HepG2 (cell line): ENCODE results near the gene ZNHIT6. TPM values are rescaled to one million over a fixed set of nuclear protein-coding genes. Genes with fewer than 3 reads are reported as not detected.

Experiments used
- ATAC-seq: fragments of 200-7000 bp; cut with Tn5 transposase; 3 replicates; pipeline ENCODE4 v1.9.1; 2020; ENCODE audit warnings: mild to moderate bottlenecking, moderate library complexity
- BruUV-seq: library from RNA; stranded (reverse); fragments of 400-500 nt; replicated peaks from 2 replicates; lab custom pipeline; 2021; lab: Mats Ljungman, UMichigan
- CTCF ChIA-PET: fragments of 300-600 bp; formaldehyde crosslinking; extraction: SDS; loops from one replicate; lab custom pipeline; 2021; ENCODE audit warnings: low total read pairs, inconsistent platforms, low intra/inter-chr PET ratio; lab: Yijun Ruan, JAX
- POLR2A ChIA-PET: fragments of 350-600 bp; sonication (Branson Sonifier 250); formaldehyde crosslinking; loops from one replicate; lab custom pipeline; 2020; ENCODE audit warnings: antibody characterized with exemption, inconsistent platforms; lab: Yijun Ruan, JAX
- DNase-seq: peaks from one replicate; pipeline ENCODE4 v3.0.0-alpha.2; 2015; ENCODE audit warnings: low spot score
- FAIRE-seq: peaks from 3 replicates; lab custom pipeline; 2011; peaks lifted over from hg19 to GRCh38; lab: Jason Lieb, UNC
- H2AFZ ChIP-seq: one replicate; pipeline ENCODE4 v1.6.1; 2011; ENCODE audit warnings: low read length, inconsistent platforms
- H3K27ac ChIP-seq: fragments of 300-600 bp; 3 replicates; pipeline ENCODE4 v1.8.0; 2011; ENCODE audit warnings: mixed run types, mild to moderate bottlenecking, mixed read lengths, low read length, inconsistent platforms; ENCODE audit not compliant: insufficient read depth; ENCODE audit errors: extremely low read length
- H3K27me3 ChIP-seq, 2 experiments: fragments of 200-600 bp in 1 of 2; 2 replicates in 1 of 2; 3 replicates in 1 of 2; pipeline versions ENCODE4 v1.6.0 to v1.8.0; 2011; ENCODE audit warnings: low read length in 2 of 2, mild to moderate bottlenecking in 2 of 2, moderate library complexity in 2 of 2, inconsistent platforms in 1 of 2; ENCODE audit not compliant: insufficient read depth in 2 of 2, control insufficient read depth in 1 of 2
- H3K36me3 ChIP-seq, 2 experiments: fragments of 200-600 bp in 1 of 2; replicated peaks in 1 of 2; 2 replicates in 1 of 2; 3 replicates in 1 of 2; pipeline versions ENCODE4 v1.5.1 to v1.8.0; 2011; ENCODE audit warnings: low read length in 2 of 2, inconsistent platforms in 1 of 2; ENCODE audit not compliant: insufficient read depth in 2 of 2, control insufficient read depth in 1 of 2
- H3K4me1 ChIP-seq: 2 replicates; pipeline ENCODE4 v1.5.1; 2012; ENCODE audit warnings: low read length, inconsistent platforms; ENCODE audit not compliant: insufficient read depth
- H3K4me2 ChIP-seq: 2 replicates; pipeline ENCODE4 v1.6.0; 2011; ENCODE audit warnings: low read depth, low read length, inconsistent platforms
- H3K4me3 ChIP-seq, 3 experiments: fragments of 200-600 bp in 1 of 3; sonication (generic), shearing (Covaris generic) in 1 of 3; replicated peaks in 1 of 3; 2 replicates each; pipeline ENCODE4 v1.5.1; 2011 to 2016; ENCODE audit warnings: low read length in 3 of 3, inconsistent platforms in 2 of 3, low read depth in 2 of 3, mild to moderate bottlenecking in 2 of 3, control low read depth in 1 of 3, mixed read lengths in 1 of 3; ENCODE audit not compliant: insufficient read depth in 1 of 3
- H3K79me2 ChIP-seq: one replicate; pipeline ENCODE4 v1.6.1; 2011; ENCODE audit warnings: low read length, inconsistent platforms; ENCODE audit not compliant: insufficient read depth
- H3K9ac ChIP-seq: 2 replicates; pipeline ENCODE4 v1.6.0; 2011; ENCODE audit warnings: mild to moderate bottlenecking, low read depth, low read length, inconsistent platforms; ENCODE audit not compliant: insufficient read depth
- H3K9me3 ChIP-seq: 2 replicates; pipeline ENCODE4 v1.5.1; 2012; ENCODE audit warnings: mild to moderate bottlenecking, low read length
- H4K20me1 ChIP-seq: 2 replicates; pipeline ENCODE4 v1.6.0; 2011; ENCODE audit warnings: inconsistent platforms, mild to moderate bottlenecking, low read length, moderate library complexity; ENCODE audit not compliant: insufficient read depth
- ARID5B ChIP-seq: IDR thresholded peaks from 2 replicates; pipeline ENCODE4 v1.4.0; 2020; ENCODE audit warnings: mild to moderate bottlenecking, missing genetic modification reagents
- ATF3 ChIP-seq: sonication (generic); formaldehyde crosslinking; IDR thresholded peaks from 2 replicates; pipeline ENCODE4 v1.4.0; 2020; ENCODE audit warnings: missing genetic modification reagents
- CBFB ChIP-seq: sonication (generic); formaldehyde crosslinking; IDR thresholded peaks from 2 replicates; pipeline ENCODE4 v1.4.0; 2020; ENCODE audit warnings: missing genetic modification reagents
- CEBPB ChIP-seq: IDR thresholded peaks from 2 replicates; pipeline ENCODE4 v1.6.1; 2011; ENCODE audit warnings: low read depth, low read length, improper control_type of control experiment, borderline replicate concordance
- TEAD3 ChIP-seq: optimal IDR thresholded peaks from 2 replicates; pipeline ENCODE3; 2016; ENCODE audit warnings: borderline replicate concordance
- ZNF207 ChIP-seq: fragments of 450-650 bp; IDR thresholded peaks from 2 replicates; pipeline ENCODE4 v1.6.1; 2016; ENCODE audit warnings: antibody characterized with exemption, borderline replicate concordance
- ZNF251 ChIP-seq: sonication (generic); formaldehyde crosslinking; IDR thresholded peaks from 2 replicates; pipeline ENCODE4 v1.9.0; 2021; ENCODE audit warnings: mild to moderate bottlenecking, missing genetic modification reagents
- WGBS: methylation state at CpG from one replicate; pipeline ENCODE4 v1.1.6; 2017; ENCODE audit warnings: low lambda C conversion rate; 5-methylcytosine and 5-hydroxymethylcytosine counted together
- in situ Hi-C: cut with HindIII; loops from 2 replicates; pipeline ENCODE4 v1.10.0; 2017; ENCODE audit warnings: low pct_unique_long_range_greater_than_20kb; ENCODE audit not compliant: extremely low pct_ligation_motif_present
- intact Hi-C: fragments of 100-400 bp; cut with micrococcal nuclease; formaldehyde crosslinking; loops from one replicate; pipeline ENCODE4 v1.10.0; 2022; ENCODE audit not compliant: unreplicated experiment
- polyA plus RNA-seq, 8 experiments: library from polyadenylated mRNA; depleted of rRNA in 3 of 8; stranded (reverse) in 7 of 8; unstranded in 1 of 8; fragments of >200 nt; fragmentation: Illumina TruSeq in 4 of 8; extraction: Trizol in 4 of 8; gene quantifications; 2 replicates each; pipeline versions ENCODE4 v1.2.1 to v1.2.3, GENCODE V29; 2011 to 2016; ENCODE audit warnings: low read depth in 4 of 8, missing spikeins in 1 of 8, mixed read lengths in 1 of 8; ENCODE audit not compliant: insufficient read depth in 1 of 8
- total RNA-seq, 5 experiments: library from RNA; depleted of rRNA; stranded (reverse); fragments of >200 nt; fragmentation: Illumina TruSeq; extraction: Trizol; gene quantifications; 2 replicates each; pipeline ENCODE4 v1.2.3, GENCODE V29; 2016; ENCODE audit warnings: low read depth in 1 of 5
- TF ChIP-seq, protein P1 (sequence below): sonication (generic); formaldehyde crosslinking; IDR thresholded peaks from 2 replicates; pipeline ENCODE4 v1.8.1; 2023; ENCODE audit warnings: mild to moderate bottlenecking, missing genetic modification reagents
- TF ChIP-seq, protein P2 (sequence below): IDR thresholded peaks from 2 replicates; pipeline ENCODE4 v1.6.1; 2012; ENCODE audit warnings: inconsistent platforms

Gene ZNHIT6
- total and polyA plus RNA-seq, 2 of the 13 experiments (the other 11 are each of a cell fraction or from before 2014, with no cell fraction given), result 6.0 to 15.2 TPM

GRCh38 chr1:85612704-85613361 is 95.4 kb downstream of the ZNHIT6 start (continued):
- TF ChIP-seq ARID5B (CRISPR knock-in tag), result peak; percentile 35; the same call in 1 of the 2 replicates

DNA sequence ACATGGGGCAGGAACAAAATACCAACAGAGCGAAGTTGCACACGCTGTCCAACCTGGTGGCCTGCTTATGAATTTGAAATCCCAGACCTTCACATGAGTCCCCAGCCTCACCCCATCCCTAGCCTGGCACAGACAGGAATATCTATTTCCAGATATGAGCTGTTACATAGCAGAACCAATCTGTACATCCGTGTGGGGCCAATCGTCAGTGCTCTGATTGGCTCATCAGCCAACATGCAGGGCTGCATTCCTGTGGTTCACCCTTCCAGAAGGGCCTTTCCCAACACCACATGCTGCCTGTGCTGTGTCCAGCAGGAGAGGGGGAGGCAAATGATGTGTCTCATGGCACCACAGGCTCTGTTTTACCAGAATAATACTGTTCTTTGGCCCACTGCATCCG is 96.4 kb downstream of the ZNHIT6 start:
- in situ Hi-C loops (no loop called here), intact Hi-C loops (loop anchor here (1.0 to 5.0 kb wide), 5 partner anchors 17 to 270 kb away; partner anchors contain the start of gene CCN1)
- no peaks in the 10 kb centered on the region for H3K79me2 ChIP-seq
- no peak overlapping the region for H3K4me2 ChIP-seq
- TF ChIP-seq ZNF207 (no peak), CBFB (CRISPR knock-in tag) (0 out of 2 replicates have a peak, but pooled peaks have one; percentile 32), CEBPB (0 out of 2 replicates have a peak, but pooled peaks have one; percentile 9), ATF3 (no peak), TEAD3 (peak; percentile 65), ZNF251 (CRISPR knock-in tag) (no peak)
- TF ChIP-seq, protein P1, sequence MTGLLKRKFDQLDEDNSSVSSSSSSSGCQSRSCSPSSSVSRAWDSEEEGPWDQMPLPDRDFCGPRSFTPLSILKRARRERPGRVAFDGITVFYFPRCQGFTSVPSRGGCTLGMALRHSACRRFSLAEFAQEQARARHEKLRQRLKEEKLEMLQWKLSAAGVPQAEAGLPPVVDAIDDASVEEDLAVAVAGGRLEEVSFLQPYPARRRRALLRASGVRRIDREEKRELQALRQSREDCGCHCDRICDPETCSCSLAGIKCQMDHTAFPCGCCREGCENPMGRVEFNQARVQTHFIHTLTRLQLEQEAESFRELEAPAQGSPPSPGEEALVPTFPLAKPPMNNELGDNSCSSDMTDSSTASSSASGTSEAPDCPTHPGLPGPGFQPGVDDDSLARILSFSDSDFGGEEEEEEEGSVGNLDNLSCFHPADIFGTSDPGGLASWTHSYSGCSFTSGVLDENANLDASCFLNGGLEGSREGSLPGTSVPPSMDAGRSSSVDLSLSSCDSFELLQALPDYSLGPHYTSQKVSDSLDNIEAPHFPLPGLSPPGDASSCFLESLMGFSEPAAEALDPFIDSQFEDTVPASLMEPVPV, result no peak
- TF ChIP-seq, protein P2, sequence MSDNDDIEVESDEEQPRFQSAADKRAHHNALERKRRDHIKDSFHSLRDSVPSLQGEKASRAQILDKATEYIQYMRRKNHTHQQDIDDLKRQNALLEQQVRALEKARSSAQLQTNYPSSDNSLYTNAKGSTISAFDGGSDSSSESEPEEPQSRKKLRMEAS, result peak; percentile 50; the same call in 1 of the 2 replicates
- ChIA-PET CTCF (no interaction called here), POLR2A (interaction anchor here (0.6 to 2.7 kb wide), 4 partner anchors 17 to 72 kb away, joined by 4 to 38 read pairs (median 9); partner anchors contain the start of gene CCN1)
- no TSS peak for BruUV-seq
- WGBS, result 57% methylated on average over 5 of the region's 5 CpGs
- H3K4me3 ChIP-seq, result no peak overlapping the region
- H3K27ac ChIP-seq, result no peak overlapping the region
- DNase-seq, result peak; percentile 70
- no peak overlapping the region for H2AFZ ChIP-seq
- peaks cover 32% of the 10 kb centered on the region for H3K4me1 ChIP-seq
- H3K36me3 ChIP-seq, result no peaks in the 10 kb centered on the region
- no peak for FAIRE-seq
- H4K20me1 ChIP-seq, result no peaks in the 10 kb centered on the region
- no peaks in the 10 kb centered on the region for H3K27me3 ChIP-seq
- ATAC-seq, result peak; percentile 32
- H3K9me3 ChIP-seq, result no peaks in the 10 kb centered on the region
- 0 out of 2 replicates have a peak overlapping the region, but pooled peaks have one; percentile 30 for H3K9ac ChIP-seq
